Heart left ventricle (tissue), 16 donors: ENCODE results near the gene RAD51B. TPM values are rescaled to one million over a fixed set of nuclear protein-coding genes. Genes with fewer than 3 reads are reported as not detected.

Experiments
- ATAC-seq, 4 donors: fragments of 200-7000 bp; cut with Tn5 transposase; one replicate each; pipeline ENCODE4 v1.9.1; 2020 to 2022; ENCODE audit warnings: moderate library complexity in 4 of 4, mild to moderate bottlenecking in 3 of 4, moderate number of reproducible peaks in 1 of 4
- DNase-seq, 5 donors: peaks; one replicate each; pipeline ENCODE4 v3.0.0-alpha.2; 2020
- H3K27ac ChIP-seq, 12 donors: fragments of 200-600 bp; sonication (generic) in 4 of 12; one replicate each; pipeline versions ENCODE4 v1.5.0 to v1.8.0; 2016 to 2022; ENCODE audit warnings: mild to moderate bottlenecking in 2 of 12
- H3K27me3 ChIP-seq, 9 donors: fragments of 200-600 bp; sonication (generic) in 2 of 9; one replicate each; pipeline versions ENCODE4 v1.5.1 to v1.8.0; 2016 to 2022; ENCODE audit warnings: mild to moderate bottlenecking in 3 of 9
- H3K36me3 ChIP-seq, 9 donors: fragments of 200-600 bp; sonication (generic) in 2 of 9; one replicate each; pipeline versions ENCODE4 v1.5.0 to v1.8.0; 2018 to 2022; ENCODE audit warnings: mild to moderate bottlenecking in 2 of 9
- H3K4me1 ChIP-seq, 12 donors: fragments of 200-600 bp; sonication (generic) in 4 of 12; one replicate each; pipeline versions ENCODE4 v1.5.0 to v1.8.0; 2016 to 2022; ENCODE audit warnings: mild to moderate bottlenecking in 3 of 12
- H3K4me3 ChIP-seq, 12 donors: fragments of 200-600 bp; sonication (generic) in 4 of 12; one replicate each; pipeline versions ENCODE4 v1.5.0 to v1.8.0; 2017 to 2022; ENCODE audit warnings: mild to moderate bottlenecking in 9 of 12, moderate library complexity in 4 of 12
- H3K9me3 ChIP-seq, 12 donors: fragments of 200-600 bp; sonication (generic) in 4 of 12; one replicate each; pipeline versions ENCODE4 v1.5.0 to v1.8.0; 2016 to 2022; ENCODE audit warnings: mild to moderate bottlenecking in 1 of 12
- POLR2A ChIP-seq, 2 donors: fragments of 450-650 bp; IDR thresholded peaks; one replicate each; pipeline ENCODE4 v1.6.1; 2017; ENCODE audit warnings: antibody characterized with exemption in 2 of 2, mild to moderate bottlenecking in 2 of 2, moderate library complexity in 2 of 2
- WGBS, 4 donors: extraction: QIAGEN DNeasy Blood & Tissue Kit in 2 of 4; methylation state at CpG; one replicate each; pipeline versions ENCODE4 v1.1.5 to v1.1.7; 2013 to 2018; 5-methylcytosine and 5-hydroxymethylcytosine counted together
- intact Hi-C, 10 donors: fragments of 100-400 bp; cut with DNase I; formaldehyde crosslinking; loops; one replicate each; pipeline versions ENCODE4 v1.11.1 to v1.14.2; 2022
- polyA plus RNA-seq, 2 donors: library from polyadenylated mRNA; stranded (reverse); fragments of 200-250 nt; gene quantifications; one replicate each; pipeline ENCODE4 v1.2.3, GENCODE V29; 2013
- total RNA-seq, 9 donors: library from RNA; depleted of rRNA in 2 of 9; stranded (reverse); fragments of >200 nt in 2 of 9; fragmentation: NEBNext Ultra II Directional in 3 of 9; extraction: Animal tissue kit (Norgen Biotek cat#: 25700) in 3 of 9; gene quantifications; one replicate each; pipeline versions ENCODE4 v1.1.0 to v1.2.4, GENCODE V29; 2016 to 2023
- TF ChIP-seq, protein P1 (sequence below), 12 donors: fragments of 200-600 bp; sonication (generic) in 4 of 12; IDR thresholded peaks; one replicate each; pipeline versions ENCODE4 v1.5.0 to v1.8.0; 2018 to 2022; ENCODE audit warnings: antibody characterized with exemption in 12 of 12, mild to moderate bottlenecking in 5 of 12
- donor health status: ischemic (EF 13 %, LVEDD 7.1; RV severe dilation, severe dysfunction).
- donor health status: healthy with polysubstance abuse.
- donor health status: DM: no; HTN: yes; CAD: no.
- donor health status: DM: no; HTN: no; CAD: no.
- donor health status: ischemic (EF 25% LVEDD 6.9; RV normal size, moderate dysfunction).
- donor health status: ischemic (EF 25% LVEDD 5.7; RV mildly dilated, moderate dysfunction).
- donor health status: healthy.
- donor health status: DM: yes; HTN: yes; CAD: no.
- donor health status: ischemic (EF 35%, LVEDD 5.7; RV mildly dilated, moderate dysfunction).
- donor health status: nonischemic (EF 11% LVEDD 7.7; RV severe dilation, severe dysfunction).
- donor health status: DM: yes; HTN: yes; CAD: no.
- donor health status: PGD.
- donor health status: ischemic (EF 29% LVEDD 5.4; RV normal size, mild dysfunction).
- donor health status: nonischemic (EF 23%, LVEDD 6.1; RV moderate dilation, normal function).

The RAD51B gene
- total and polyA plus RNA-seq, 11 donors, result 1.3 to 11.3 (median 3.2) TPM

GRCh38 chr14:68548194-68549076 lies 728.9 kb downstream of the RAD51B start:
- H3K4me1 ChIP-seq, result peaks cover 11 to 89% (median 63%) of the 10 kb centered on the region in 12 donors
- H3K36me3 ChIP-seq, result no peaks in the 10 kb centered on the region
- intact Hi-C loops, result loop anchor here in 6 of 10 donors (5.0 to 10.0 kb wide), 5 partner anchors 76 to 304 kb away; partner anchors contain the start of gene ZFP36L1 (in 3 of the 6)
- 28 to 41% (median 37%) methylated on average over 13 to 14 of the region's 14 CpGs for WGBS, 4 donors
- no peaks in the 10 kb centered on the region for H3K27me3 ChIP-seq
- DNase-seq (peak; percentile 88 to 96 (median 92)), ATAC-seq (peak; percentile 89 to 94 (median 92))
- H3K4me3 ChIP-seq, result no peak overlapping the region
- H3K9me3 ChIP-seq, result no peaks in the 10 kb centered on the region
- peak in 1 of 2 donors; percentile 47 for TF ChIP-seq POLR2A (IDR thresholded peaks at IDR 0.05)
- TF ChIP-seq, protein P1, sequence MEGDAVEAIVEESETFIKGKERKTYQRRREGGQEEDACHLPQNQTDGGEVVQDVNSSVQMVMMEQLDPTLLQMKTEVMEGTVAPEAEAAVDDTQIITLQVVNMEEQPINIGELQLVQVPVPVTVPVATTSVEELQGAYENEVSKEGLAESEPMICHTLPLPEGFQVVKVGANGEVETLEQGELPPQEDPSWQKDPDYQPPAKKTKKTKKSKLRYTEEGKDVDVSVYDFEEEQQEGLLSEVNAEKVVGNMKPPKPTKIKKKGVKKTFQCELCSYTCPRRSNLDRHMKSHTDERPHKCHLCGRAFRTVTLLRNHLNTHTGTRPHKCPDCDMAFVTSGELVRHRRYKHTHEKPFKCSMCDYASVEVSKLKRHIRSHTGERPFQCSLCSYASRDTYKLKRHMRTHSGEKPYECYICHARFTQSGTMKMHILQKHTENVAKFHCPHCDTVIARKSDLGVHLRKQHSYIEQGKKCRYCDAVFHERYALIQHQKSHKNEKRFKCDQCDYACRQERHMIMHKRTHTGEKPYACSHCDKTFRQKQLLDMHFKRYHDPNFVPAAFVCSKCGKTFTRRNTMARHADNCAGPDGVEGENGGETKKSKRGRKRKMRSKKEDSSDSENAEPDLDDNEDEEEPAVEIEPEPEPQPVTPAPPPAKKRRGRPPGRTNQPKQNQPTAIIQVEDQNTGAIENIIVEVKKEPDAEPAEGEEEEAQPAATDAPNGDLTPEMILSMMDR (IDR thresholded peaks at IDR 0.05), result no peak
- peak overlapping the region; percentile 87 to 99 (median 96) for H3K27ac ChIP-seq

GRCh38 chr14:68550338-68550715 lies 730.7 kb downstream of the RAD51B start:
- Histone ChIP-seq H3K9me3 (no peaks in the 10 kb centered on the region), H3K27ac (peak overlapping the region in 10 of 12 donors; percentile 1 to 96 (median 58)), H3K27me3 (no peaks in the 10 kb centered on the region), H3K4me3 (no peak overlapping the region), H3K4me1 (peaks cover 11 to 90% (median 69%) of the 10 kb centered on the region in 12 donors), H3K36me3 (no peaks in the 10 kb centered on the region)
- DNase-seq (no peak), ATAC-seq (no peak)
- TF ChIP-seq, protein P1 (IDR thresholded peaks at IDR 0.05), result no peak
- TF ChIP-seq POLR2A (IDR thresholded peaks at IDR 0.05), result no peak
- intact Hi-C loops, result no loop called here
- WGBS, 4 donors, result 86 to 91% (median 86%) methylated on average over 4 of the region's 4 CpGs

DNA sequence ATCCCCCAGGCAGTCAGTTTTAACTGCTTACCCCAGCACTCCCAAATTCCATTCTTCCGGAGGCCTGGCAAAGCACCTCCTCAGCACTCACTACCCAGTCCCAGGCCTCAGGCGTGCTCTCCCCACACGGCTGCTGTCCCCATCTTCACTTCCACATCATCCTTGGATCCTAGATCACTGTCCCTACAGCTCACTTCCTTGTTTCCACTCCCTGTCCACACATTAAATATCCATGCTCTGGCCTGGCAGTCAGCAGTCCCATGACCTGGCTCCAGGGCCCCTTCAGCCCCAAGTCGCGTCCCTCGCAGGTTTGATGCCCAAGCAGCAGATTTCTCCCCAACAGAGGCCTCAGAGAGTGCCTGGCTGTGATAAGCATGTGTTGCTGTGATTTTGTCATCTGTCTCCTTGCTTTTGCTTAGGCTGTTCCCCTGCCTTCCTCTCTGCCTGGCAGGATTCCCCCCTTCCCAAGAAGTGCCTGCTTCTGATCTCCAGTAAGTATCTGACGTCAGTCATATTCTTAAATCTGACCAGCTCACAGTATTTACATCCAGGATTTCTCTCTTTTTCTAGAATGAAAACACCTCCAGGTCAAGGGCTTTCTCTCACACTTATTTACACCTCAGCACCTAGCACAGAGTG lies 731.6 kb downstream of the RAD51B start:
- no peak for ATAC-seq
- H3K4me1 ChIP-seq, result peaks cover 11 to 92% (median 68%) of the 10 kb centered on the region in 12 donors
- H3K36me3 ChIP-seq, result no peaks in the 10 kb centered on the region
- TF ChIP-seq POLR2A (IDR thresholded peaks at IDR 0.05), result no peak
- TF ChIP-seq, protein P1 (IDR thresholded peaks at IDR 0.05), result no peak
- H3K4me3 ChIP-seq, result no peak overlapping the region
- H3K27me3 ChIP-seq, result no peaks in the 10 kb centered on the region
- H3K9me3 ChIP-seq, result no peaks in the 10 kb centered on the region
- 59 to 65% (median 64%) methylated on average over 7 of the region's 7 CpGs for WGBS, 4 donors
- intact Hi-C loops, result no loop called here
- peak overlapping the region; percentile 1 to 96 (median 56) for H3K27ac ChIP-seq
- no peak for DNase-seq

- Histone ChIP-seq H3K36me3 (no peaks in the 10 kb centered on the region), H3K4me1 (peaks cover 8 to 82% (median 63%) of the 10 kb centered on the region in 12 donors), H3K27me3 (no peaks in the 10 kb centered on the region), H3K9me3 (no peaks in the 10 kb centered on the region), H3K4me3 (no peak overlapping the region), H3K27ac (peak overlapping the region in 8 of 12 donors; percentile 7 to 96 (median 54))
- intact Hi-C loops, result no loop called here
- WGBS, 4 donors, result 98 to 99% (median 98%) methylated on average over 7 of the region's 7 CpGs
- DNase-seq (no peak), ATAC-seq (no peak)
- no peak for TF ChIP-seq POLR2A (IDR thresholded peaks at IDR 0.05)
- TF ChIP-seq, protein P1 (IDR thresholded peaks at IDR 0.05), result no peak
These were observed 732.5 kb downstream of the RAD51B start for GRCh38 chr14:68552075-68552474.
